Activated naive CD4-positive, alpha-beta T cell (primary cell): ENCODE measurements around the gene GTF2F1.
"Not testable (repeated sequence)": the region's sequence is repeated elsewhere in the genome, so short reads cannot be mapped to it uniquely, and the experiment has no call there.

ENCODE experiments used
- DNase-seq, 4 experiments: peaks; one replicate each; lab custom pipeline; 2025; lab: John Stamatoyannopoulos, UW

Gene GTF2F1

DNA sequence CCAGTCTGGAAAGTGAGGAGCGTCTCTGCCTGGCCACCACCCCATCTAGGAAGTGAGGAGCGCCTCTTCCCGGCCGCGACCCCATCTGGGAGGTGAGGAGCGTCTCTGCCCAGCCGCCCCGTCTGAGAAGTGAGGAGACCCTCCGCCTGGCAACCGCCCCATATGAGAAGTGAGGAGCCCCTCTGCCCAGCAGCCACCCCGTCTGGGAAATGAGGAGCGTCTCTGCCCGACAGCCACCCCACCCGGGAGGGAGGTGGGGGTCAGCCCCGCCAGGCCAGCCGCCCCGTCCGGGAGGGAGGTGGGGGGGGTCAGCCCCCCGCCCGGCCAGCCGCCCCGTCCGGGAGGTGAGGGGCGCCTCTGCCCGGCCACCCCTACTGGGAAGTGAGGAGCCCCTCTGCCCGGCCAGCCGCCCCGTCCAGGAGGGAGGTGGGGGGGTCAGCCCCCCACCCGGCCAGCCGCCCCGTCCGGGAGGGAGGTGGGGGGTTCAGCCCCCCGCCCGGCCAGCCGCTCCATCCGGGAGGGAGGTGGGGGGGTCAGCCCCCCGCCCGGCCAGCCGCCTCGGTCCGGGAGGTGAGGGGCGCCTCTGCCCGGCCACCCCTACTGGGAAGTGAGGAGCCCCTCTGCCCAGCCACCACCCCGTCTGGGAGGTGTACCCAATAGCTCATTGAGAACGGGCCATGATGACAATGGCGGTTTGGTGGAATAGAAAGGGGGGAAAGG is 37.5 kb downstream of the GTF2F1 start:
- not testable (repeated sequence) for DNase-seq

DNA sequence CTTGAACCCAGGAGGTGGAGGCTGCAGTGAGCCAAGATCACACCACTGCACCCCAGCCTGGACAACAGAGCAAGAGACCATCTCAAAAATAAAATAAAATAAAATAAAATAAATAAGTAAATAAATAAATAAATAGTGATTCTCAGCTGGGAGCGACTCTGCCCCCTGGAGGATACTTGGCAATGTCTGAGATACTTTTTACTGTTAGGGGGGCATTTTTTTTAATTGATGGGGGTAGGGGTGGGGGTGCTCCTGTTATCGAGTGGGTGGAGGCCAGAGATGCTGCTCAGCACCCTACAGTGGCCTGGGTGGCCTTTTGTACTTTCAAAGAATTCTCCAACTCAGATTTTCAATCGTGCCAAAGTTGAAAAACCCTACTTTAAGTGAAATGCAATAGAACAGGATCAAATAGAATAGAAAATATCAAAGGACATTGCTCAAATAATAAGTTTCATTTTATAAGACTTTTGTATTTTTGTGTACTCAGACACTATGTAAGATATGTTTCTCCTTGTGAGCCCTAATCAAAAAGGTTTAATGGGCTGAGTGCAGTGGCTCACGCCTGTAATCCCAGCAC is 38.8 kb downstream of the GTF2F1 start:
- no peak for DNase-seq

- DNase-seq: no peak
These were observed 40.4 kb downstream of the GTF2F1 start for GRCh38 chr19:6352381-6353165.

DNA sequence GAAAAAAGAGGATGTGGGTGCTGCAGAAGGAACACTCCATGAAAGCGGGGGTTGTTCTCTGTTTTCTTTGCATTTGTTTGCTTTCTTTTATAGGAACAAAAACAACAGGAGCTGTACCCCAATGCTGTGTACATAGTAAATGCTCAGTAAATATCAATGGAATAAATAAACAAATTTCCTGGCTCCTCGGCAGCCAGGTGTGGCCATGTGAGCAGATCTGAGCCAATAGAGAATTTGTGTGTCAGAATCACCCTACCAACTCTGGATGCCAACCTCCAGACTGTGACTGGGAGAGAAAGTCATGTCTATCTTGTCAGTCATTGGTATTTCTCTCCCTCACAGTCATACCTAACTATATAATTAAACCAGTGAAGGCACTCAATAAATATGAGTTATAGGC is 42.3 kb downstream of the GTF2F1 start:
- no peak for DNase-seq

GRCh38 chr19:6349271-6349670 is 43.7 kb downstream of the GTF2F1 start:
- not testable (repeated sequence) for DNase-seq

DNA sequence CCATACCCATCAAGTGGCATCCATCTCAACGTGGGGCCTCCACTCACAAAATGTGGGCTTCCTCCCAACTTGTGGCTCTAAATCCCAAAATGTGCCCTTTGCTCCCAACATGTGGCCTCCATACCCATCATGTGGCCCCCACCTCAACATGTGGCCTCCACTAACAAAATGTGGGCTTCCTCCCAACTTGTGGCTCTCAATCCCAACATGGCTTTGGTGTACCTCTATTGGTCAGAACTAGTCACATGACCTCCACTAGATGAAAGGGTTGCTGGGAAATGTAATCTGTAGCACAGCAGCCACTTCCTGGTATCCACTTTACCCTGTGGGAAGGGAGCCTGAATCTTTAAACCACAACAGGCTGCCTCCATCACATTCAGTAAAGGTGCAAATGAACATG is 49.5 kb downstream of the GTF2F1 start:
- DNase-seq: no peak

- no peak for DNase-seq
These were observed 52.3 kb downstream of the GTF2F1 start for GRCh38 chr19:6340493-6341201.

DNA sequence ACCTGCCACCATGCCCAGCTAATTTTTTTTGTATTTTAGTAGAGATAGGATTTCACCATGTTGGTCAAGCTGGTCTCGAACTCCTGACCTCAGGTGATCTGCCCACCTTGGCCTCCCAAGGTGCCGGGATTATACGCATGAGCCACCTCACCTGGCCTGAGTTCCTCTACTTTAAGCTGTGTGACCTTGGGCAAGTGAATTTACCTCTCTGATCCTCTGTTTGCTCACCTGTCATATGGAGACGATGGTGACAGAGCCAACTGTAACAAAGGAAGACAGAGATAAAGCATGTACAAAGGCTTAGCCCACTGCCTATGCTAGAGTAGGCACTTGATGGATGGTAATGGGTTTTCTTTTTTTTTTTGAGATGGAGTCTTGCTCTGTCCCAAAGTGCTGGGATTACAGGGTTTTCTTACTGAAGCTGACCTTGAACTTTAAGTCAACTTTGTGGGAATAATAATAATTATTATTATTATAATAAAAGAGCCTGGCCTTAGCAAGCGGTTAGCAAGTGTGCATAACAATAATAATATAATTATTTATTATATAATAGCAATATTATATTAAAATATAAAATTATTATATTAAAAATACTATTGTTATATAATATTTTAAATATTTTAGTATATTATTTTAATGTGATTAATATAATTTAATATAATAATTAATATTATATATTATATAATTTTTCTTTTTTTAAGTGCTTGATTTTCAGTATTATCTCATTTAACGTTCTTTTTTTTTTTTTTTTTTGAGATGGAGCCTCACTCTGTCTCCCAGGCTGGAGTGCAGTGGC is 58.3 kb downstream of the GTF2F1 start:
- no peak for DNase-seq

DNA sequence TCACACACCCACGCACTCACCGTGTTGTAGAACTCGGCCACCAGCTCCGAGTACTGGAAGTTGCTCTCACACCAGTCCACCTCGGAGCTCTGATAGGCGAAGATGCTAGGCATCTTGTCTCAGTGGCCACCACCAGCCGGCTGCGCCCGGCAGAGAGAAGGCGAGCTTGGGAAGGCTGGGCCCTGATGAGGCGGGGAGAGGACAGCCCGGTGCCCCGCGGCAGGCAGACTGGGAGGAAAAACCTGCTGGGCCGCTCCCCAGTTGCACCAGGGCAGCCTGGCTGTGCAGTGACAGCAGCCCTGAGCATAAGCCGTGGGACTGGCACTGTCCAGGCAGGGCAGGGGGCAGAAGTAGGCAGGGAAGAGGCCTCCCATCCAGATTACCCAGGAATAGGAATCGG is 59.5 kb downstream of the GTF2F1 start, which contains the start of gene ACER1:
TSS of gene ACER1 (minus strand) at position 174 of the 400 bp plus-strand sequence. CDS start at position 113, 61 bp downstream.
- no peak for DNase-seq
